HepG2 (cell line): ENCODE results near the gene SYNDIG1.

ENCODE experiments used
- ZNF746 ChIP-seq: sonication (generic); formaldehyde crosslinking; IDR thresholded peaks from 2 replicates; pipeline ENCODE4 v1.8.0; 2022; ENCODE audit warnings: mild to moderate bottlenecking, missing genetic modification reagents
- TF ChIP-seq, protein P1 (sequence below): sonication (generic); formaldehyde crosslinking; IDR thresholded peaks from 2 replicates; pipeline ENCODE4 v1.4.0; 2020; ENCODE audit warnings: missing genetic modification reagents, borderline replicate concordance

DNA sequence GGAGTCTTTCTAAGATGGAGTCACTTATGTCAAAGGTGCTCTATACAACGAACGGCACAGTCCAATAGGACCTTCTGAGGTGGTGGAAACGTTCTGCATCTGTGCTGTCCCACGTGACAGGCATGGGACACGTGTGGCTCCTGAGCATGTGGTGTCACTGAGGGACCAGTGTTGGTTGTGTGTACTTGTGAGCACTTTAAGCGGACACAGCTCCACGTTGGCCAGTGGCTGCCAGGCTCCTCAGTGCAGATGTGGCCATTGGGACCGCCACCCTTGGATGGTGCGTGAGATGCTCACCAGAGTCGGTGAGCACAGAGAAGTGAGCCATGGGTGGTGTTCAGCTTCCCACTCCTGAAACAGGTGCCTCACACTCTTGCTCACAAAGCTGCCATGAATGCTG is 110.0 kb downstream of the SYNDIG1 start:
- TF ChIP-seq, protein P1, sequence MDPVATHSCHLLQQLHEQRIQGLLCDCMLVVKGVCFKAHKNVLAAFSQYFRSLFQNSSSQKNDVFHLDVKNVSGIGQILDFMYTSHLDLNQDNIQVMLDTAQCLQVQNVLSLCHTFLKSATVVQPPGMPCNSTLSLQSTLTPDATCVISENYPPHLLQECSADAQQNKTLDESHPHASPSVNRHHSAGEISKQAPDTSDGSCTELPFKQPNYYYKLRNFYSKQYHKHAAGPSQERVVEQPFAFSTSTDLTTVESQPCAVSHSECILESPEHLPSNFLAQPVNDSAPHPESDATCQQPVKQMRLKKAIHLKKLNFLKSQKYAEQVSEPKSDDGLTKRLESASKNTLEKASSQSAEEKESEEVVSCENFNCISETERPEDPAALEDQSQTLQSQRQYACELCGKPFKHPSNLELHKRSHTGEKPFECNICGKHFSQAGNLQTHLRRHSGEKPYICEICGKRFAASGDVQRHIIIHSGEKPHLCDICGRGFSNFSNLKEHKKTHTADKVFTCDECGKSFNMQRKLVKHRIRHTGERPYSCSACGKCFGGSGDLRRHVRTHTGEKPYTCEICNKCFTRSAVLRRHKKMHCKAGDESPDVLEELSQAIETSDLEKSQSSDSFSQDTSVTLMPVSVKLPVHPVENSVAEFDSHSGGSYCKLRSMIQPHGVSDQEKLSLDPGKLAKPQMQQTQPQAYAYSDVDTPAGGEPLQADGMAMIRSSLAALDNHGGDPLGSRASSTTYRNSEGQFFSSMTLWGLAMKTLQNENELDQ (CRISPR knock-in tag), result no peak
- TF ChIP-seq ZNF746 (CRISPR knock-in tag), result no peak
